GM23338 (cell line): ENCODE results near the gene SIAH1. TPM values are rescaled to one million over a fixed set of nuclear protein-coding genes. Genes with fewer than 3 reads are reported as not detected.

ENCODE experiments used
- ATAC-seq: fragments of 200-7000 bp; cut with Tn5 transposase; 3 replicates; pipeline ENCODE4 v1.9.1; 2020
- DNase-seq: peaks from one replicate; pipeline ENCODE4 v3.0.0-alpha.2; 2015; ENCODE audit warnings: low spot score
- H2AFZ ChIP-seq: fragments of 200-600 bp; sonication (generic); 2 replicates; pipeline ENCODE4 v1.8.0; 2016; ENCODE audit warnings: antibody characterized with exemption, mild to moderate bottlenecking, moderate library complexity
- H3F3A ChIP-seq: fragments of 200-600 bp; sonication (generic); replicated peaks from 2 replicates; pipeline ENCODE4 v1.8.0; 2017; ENCODE audit warnings: antibody characterized with exemption, mixed run types, low read depth
- H3K27ac ChIP-seq: fragments of 200-600 bp; sonication (generic); 2 replicates; pipeline ENCODE4 v1.6.1; 2016; ENCODE audit warnings: low read depth
- H3K27me3 ChIP-seq: fragments of 200-600 bp; sonication (generic); 2 replicates; pipeline ENCODE4 v1.8.0; 2016; ENCODE audit warnings: mild to moderate bottlenecking, mixed run types, moderate library complexity; ENCODE audit not compliant: insufficient read depth
- H3K36me3 ChIP-seq: fragments of 200-600 bp; sonication (generic); 2 replicates; pipeline ENCODE4 v1.8.0; 2016; ENCODE audit warnings: mild to moderate bottlenecking; ENCODE audit not compliant: insufficient read depth
- H3K4me1 ChIP-seq: fragments of 200-600 bp; sonication (generic); 2 replicates; pipeline ENCODE4 v1.8.0; 2016; ENCODE audit warnings: mild to moderate bottlenecking, moderate library complexity; ENCODE audit not compliant: insufficient read depth
- H3K4me2 ChIP-seq: fragments of 200-600 bp; sonication (generic); 2 replicates; pipeline ENCODE4 v1.7.1; 2017; ENCODE audit warnings: mixed run types
- H3K4me3 ChIP-seq: fragments of 200-600 bp; sonication (generic); 2 replicates; pipeline ENCODE4 v1.6.1; 2016; ENCODE audit warnings: mixed run types
- H3K79me2 ChIP-seq: fragments of 200-600 bp; sonication (generic); replicated peaks from 2 replicates; pipeline ENCODE4 v1.8.0; 2017; ENCODE audit warnings: mild to moderate bottlenecking; ENCODE audit not compliant: insufficient read depth
- H3K9me2 ChIP-seq: fragments of 200-600 bp; sonication (generic); 2 replicates; pipeline ENCODE4 v1.8.0; 2017; ENCODE audit not compliant: insufficient read depth
- H4K20me1 ChIP-seq: fragments of 200-600 bp; sonication (generic); replicated peaks from 2 replicates; pipeline ENCODE4 v1.8.0; 2017; ENCODE audit warnings: mild to moderate bottlenecking; ENCODE audit not compliant: insufficient read depth
- H3K27ac Mint-ChIP-seq: 2 replicates; pipeline ENCODE4 v1.8.0; 2020; ENCODE audit warnings: inconsistent platforms, mild to moderate bottlenecking, moderate library complexity, mixed read lengths
- H3K27me3 Mint-ChIP-seq: 3 replicates; pipeline ENCODE4 v1.8.0; 2022; ENCODE audit warnings: low read depth, mild to moderate bottlenecking, moderate library complexity, mixed read lengths, inconsistent platforms; ENCODE audit not compliant: insufficient read depth, poor library complexity
- H3K36me3 Mint-ChIP-seq: 3 replicates; pipeline ENCODE4 v1.8.0; 2021; ENCODE audit warnings: low read depth, mild to moderate bottlenecking, inconsistent platforms, moderate library complexity, mixed read lengths
- H3K4me1 Mint-ChIP-seq: 3 replicates; pipeline ENCODE4 v1.8.0; 2020; ENCODE audit warnings: mild to moderate bottlenecking, inconsistent platforms, mixed read lengths
- H3K4me3 Mint-ChIP-seq: 3 replicates; pipeline ENCODE4 v1.8.0; 2021; ENCODE audit warnings: moderate library complexity, mild to moderate bottlenecking, inconsistent platforms, mixed read lengths
- H3K9me3 Mint-ChIP-seq: 3 replicates; pipeline ENCODE4 v1.8.0; 2020; ENCODE audit warnings: moderate library complexity, mild to moderate bottlenecking, inconsistent platforms, mixed read lengths
- CREB1 ChIP-seq: fragments of 250-450 bp; sonication (Bioruptor Pico); IDR thresholded peaks from 2 replicates; pipeline ENCODE4 v1.5.0; 2020; ENCODE audit warnings: low read depth, mild to moderate bottlenecking, moderate library complexity
- EZH2 ChIP-seq: fragments of 200-600 bp; sonication (generic); IDR thresholded peaks from one replicate; pipeline ENCODE4 v1.8.0; 2017; ENCODE audit warnings: antibody characterized with exemption, mild to moderate bottlenecking, low read depth; ENCODE audit not compliant: unreplicated experiment
- EZH2phosphoT487 ChIP-seq: fragments of 200-600 bp; sonication (generic); IDR thresholded peaks from one replicate; pipeline ENCODE4 v1.8.1; 2018; ENCODE audit warnings: antibody characterized with exemption; ENCODE audit not compliant: unreplicated experiment
- JUNB ChIP-seq: IDR thresholded peaks from one replicate; pipeline ENCODE4 v1.6.1; 2016; ENCODE audit warnings: antibody characterized with exemption; ENCODE audit not compliant: unreplicated experiment
- NANOG ChIP-seq: IDR thresholded peaks from 2 replicates; pipeline ENCODE4 v1.6.1; 2016; ENCODE audit warnings: antibody characterized with exemption, borderline replicate concordance
- POLR2AphosphoS5 ChIP-seq: IDR thresholded peaks from 2 replicates; pipeline ENCODE4 v1.6.1; 2016; ENCODE audit warnings: antibody characterized with exemption, low read depth
- REST ChIP-seq: IDR thresholded peaks from one replicate; pipeline ENCODE4 v1.6.1; 2018; ENCODE audit warnings: antibody characterized with exemption; ENCODE audit not compliant: unreplicated experiment
- STAT1 ChIP-seq: IDR thresholded peaks from one replicate; pipeline ENCODE4 v1.6.1; 2016; ENCODE audit warnings: antibody characterized with exemption; ENCODE audit not compliant: unreplicated experiment
- ZNF114 ChIP-seq: fragments of 250-450 bp; sonication (Bioruptor Pico); IDR thresholded peaks from 2 replicates; pipeline ENCODE4 v1.5.0; 2020; ENCODE audit warnings: mild to moderate bottlenecking, moderate library complexity
- ZNF331 ChIP-seq: fragments of 250-450 bp; sonication (Bioruptor Pico); IDR thresholded peaks from 2 replicates; pipeline ENCODE4 v1.5.0; 2020; ENCODE audit warnings: low read depth, mild to moderate bottlenecking, moderate library complexity
- polyA plus RNA-seq: library from polyadenylated mRNA; unstranded; fragments of >200 nt; fragmentation: Nextera tagmentation; extraction: Ambion mirVana; gene quantifications from 2 replicates; pipeline ENCODE4 v1.2.1, GENCODE V29; 2016
- total RNA-seq: library from RNA; depleted of rRNA; stranded (reverse); fragments of >200 nt; shearing (Covaris generic); gene quantifications from 2 replicates; pipeline ENCODE4 v1.2.3, GENCODE V29; 2014
- TF ChIP-seq, protein P1 (sequence below): fragments of 250-450 bp; sonication (Bioruptor Pico); IDR thresholded peaks from 2 replicates; pipeline ENCODE4 v1.5.0; 2020; ENCODE audit warnings: mild to moderate bottlenecking, moderate library complexity
- TF ChIP-seq, protein P2 (sequence below), 2 experiments: fragments of 200-600 bp in 1 of 2; sonication (generic) in 1 of 2; conservative IDR thresholded peaks; 2 replicates each; pipeline versions ENCODE4 v1.5.1 to v1.6.1; 2016 to 2017; ENCODE audit warnings: antibody characterized with exemption in 2 of 2, low read depth in 2 of 2, mild to moderate bottlenecking in 2 of 2, moderate library complexity in 1 of 2
- TF ChIP-seq, protein P3 (sequence below): IDR thresholded peaks from 2 replicates; pipeline ENCODE4 v1.6.1; 2016; ENCODE audit warnings: antibody characterized with exemption

Gene SIAH1
- total and polyA plus RNA-seq, 2 experiments from 2014 or later, result 42.0 to 52.7 TPM

- H3K4me2 ChIP-seq, result no peak overlapping the region
- peaks cover 7% of the 10 kb centered on the region for H3K27me3 Mint-ChIP-seq
- H3K4me3 Mint-ChIP-seq, result no peak overlapping the region
These were observed 36.5 kb upstream of the SIAH1 start for GRCh38 chr16:48421741-48422140.

More at GRCh38 chr16:48421741-48422140, 36.5 kb upstream of the SIAH1 start:
- Mint-ChIP-seq H3K27ac (no peak overlapping the region), H3K36me3 (0 out of 3 replicates have a peak, but pooled peaks cover 3% of the 10 kb centered on the region), H3K4me1 (no peaks in the 10 kb centered on the region), H3K9me3 (peaks cover 5% of the 10 kb centered on the region)
- no peak overlapping the region for H3K4me3 ChIP-seq
- no peak overlapping the region for H3K27ac ChIP-seq
- ATAC-seq, result no peak
- no peaks in the 10 kb centered on the region for H3K4me1 ChIP-seq
- no peaks in the 10 kb centered on the region for H3F3A ChIP-seq
- no peaks in the 10 kb centered on the region for H4K20me1 ChIP-seq
- no peak overlapping the region for H2AFZ ChIP-seq
- no peak for TF ChIP-seq JUNB
- TF ChIP-seq REST, result no peak
- no peak for TF ChIP-seq EZH2phosphoT487
- TF ChIP-seq, protein P1, sequence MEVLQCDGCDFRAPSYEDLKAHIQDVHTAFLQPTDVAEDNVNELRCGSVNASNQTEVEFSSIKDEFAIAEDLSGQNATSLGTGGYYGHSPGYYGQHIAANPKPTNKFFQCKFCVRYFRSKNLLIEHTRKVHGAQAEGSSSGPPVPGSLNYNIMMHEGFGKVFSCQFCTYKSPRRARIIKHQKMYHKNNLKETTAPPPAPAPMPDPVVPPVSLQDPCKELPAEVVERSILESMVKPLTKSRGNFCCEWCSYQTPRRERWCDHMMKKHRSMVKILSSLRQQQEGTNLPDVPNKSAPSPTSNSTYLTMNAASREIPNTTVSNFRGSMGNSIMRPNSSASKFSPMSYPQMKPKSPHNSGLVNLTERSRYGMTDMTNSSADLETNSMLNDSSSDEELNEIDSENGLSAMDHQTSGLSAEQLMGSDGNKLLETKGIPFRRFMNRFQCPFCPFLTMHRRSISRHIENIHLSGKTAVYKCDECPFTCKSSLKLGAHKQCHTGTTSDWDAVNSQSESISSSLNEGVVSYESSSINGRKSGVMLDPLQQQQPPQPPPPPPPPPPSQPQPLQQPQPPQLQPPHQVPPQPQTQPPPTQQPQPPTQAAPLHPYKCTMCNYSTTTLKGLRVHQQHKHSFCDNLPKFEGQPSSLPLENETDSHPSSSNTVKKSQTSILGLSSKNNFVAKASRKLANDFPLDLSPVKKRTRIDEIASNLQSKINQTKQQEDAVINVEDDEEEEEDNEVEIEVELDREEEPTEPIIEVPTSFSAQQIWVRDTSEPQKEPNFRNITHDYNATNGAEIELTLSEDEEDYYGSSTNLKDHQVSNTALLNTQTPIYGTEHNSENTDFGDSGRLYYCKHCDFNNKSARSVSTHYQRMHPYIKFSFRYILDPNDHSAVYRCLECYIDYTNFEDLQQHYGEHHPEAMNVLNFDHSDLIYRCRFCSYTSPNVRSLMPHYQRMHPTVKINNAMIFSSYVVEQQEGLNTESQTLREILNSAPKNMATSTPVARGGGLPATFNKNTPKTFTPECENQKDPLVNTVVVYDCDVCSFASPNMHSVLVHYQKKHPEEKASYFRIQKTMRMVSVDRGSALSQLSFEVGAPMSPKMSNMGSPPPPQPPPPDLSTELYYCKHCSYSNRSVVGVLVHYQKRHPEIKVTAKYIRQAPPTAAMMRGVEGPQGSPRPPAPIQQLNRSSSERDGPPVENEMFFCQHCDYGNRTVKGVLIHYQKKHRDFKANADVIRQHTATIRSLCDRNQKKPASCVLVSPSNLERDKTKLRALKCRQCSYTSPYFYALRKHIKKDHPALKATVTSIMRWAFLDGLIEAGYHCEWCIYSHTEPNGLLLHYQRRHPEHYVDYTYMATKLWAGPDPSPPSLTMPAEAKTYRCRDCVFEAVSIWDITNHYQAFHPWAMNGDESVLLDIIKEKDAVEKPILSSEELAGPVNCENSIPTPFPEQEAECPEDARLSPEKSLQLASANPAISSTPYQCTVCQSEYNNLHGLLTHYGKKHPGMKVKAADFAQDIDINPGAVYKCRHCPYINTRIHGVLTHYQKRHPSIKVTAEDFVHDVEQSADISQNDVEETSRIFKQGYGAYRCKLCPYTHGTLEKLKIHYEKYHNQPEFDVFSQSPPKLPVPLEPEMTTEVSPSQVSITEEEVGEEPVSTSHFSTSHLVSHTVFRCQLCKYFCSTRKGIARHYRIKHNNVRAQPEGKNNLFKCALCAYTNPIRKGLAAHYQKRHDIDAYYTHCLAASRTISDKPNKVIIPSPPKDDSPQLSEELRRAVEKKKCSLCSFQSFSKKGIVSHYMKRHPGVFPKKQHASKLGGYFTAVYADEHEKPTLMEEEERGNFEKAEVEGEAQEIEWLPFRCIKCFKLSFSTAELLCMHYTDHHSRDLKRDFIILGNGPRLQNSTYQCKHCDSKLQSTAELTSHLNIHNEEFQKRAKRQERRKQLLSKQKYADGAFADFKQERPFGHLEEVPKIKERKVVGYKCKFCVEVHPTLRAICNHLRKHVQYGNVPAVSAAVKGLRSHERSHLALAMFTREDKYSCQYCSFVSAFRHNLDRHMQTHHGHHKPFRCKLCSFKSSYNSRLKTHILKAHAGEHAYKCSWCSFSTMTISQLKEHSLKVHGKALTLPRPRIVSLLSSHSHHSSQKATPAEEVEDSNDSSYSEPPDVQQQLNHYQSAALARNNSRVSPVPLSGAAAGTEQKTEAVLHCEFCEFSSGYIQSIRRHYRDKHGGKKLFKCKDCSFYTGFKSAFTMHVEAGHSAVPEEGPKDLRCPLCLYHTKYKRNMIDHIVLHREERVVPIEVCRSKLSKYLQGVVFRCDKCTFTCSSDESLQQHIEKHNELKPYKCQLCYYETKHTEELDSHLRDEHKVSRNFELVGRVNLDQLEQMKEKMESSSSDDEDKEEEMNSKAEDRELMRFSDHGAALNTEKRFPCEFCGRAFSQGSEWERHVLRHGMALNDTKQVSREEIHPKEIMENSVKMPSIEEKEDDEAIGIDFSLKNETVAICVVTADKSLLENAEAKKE (CRISPR knock-in tag), result no peak
- TF ChIP-seq ZNF331 (CRISPR knock-in tag), result no peak
- no peak for TF ChIP-seq POLR2AphosphoS5
- no peak for TF ChIP-seq NANOG
- TF ChIP-seq STAT1, result no peak
- no peak for TF ChIP-seq CREB1 (CRISPR knock-in tag)
- TF ChIP-seq ZNF114, result no peak
- TF ChIP-seq, protein P2, sequence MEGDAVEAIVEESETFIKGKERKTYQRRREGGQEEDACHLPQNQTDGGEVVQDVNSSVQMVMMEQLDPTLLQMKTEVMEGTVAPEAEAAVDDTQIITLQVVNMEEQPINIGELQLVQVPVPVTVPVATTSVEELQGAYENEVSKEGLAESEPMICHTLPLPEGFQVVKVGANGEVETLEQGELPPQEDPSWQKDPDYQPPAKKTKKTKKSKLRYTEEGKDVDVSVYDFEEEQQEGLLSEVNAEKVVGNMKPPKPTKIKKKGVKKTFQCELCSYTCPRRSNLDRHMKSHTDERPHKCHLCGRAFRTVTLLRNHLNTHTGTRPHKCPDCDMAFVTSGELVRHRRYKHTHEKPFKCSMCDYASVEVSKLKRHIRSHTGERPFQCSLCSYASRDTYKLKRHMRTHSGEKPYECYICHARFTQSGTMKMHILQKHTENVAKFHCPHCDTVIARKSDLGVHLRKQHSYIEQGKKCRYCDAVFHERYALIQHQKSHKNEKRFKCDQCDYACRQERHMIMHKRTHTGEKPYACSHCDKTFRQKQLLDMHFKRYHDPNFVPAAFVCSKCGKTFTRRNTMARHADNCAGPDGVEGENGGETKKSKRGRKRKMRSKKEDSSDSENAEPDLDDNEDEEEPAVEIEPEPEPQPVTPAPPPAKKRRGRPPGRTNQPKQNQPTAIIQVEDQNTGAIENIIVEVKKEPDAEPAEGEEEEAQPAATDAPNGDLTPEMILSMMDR (conservative IDR thresholded peaks at IDR 0.05; ENCODE audit: low read depth in 2 of 2), result no peak
- TF ChIP-seq, protein P3, sequence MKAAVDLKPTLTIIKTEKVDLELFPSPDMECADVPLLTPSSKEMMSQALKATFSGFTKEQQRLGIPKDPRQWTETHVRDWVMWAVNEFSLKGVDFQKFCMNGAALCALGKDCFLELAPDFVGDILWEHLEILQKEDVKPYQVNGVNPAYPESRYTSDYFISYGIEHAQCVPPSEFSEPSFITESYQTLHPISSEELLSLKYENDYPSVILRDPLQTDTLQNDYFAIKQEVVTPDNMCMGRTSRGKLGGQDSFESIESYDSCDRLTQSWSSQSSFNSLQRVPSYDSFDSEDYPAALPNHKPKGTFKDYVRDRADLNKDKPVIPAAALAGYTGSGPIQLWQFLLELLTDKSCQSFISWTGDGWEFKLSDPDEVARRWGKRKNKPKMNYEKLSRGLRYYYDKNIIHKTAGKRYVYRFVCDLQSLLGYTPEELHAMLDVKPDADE, result no peak
- TF ChIP-seq EZH2, result no peak
- H3K36me3 ChIP-seq, result no peaks in the 10 kb centered on the region
- H3K9me2 ChIP-seq, result no peaks in the 10 kb centered on the region
- H3K79me2 ChIP-seq, result no peaks in the 10 kb centered on the region
- no peak for DNase-seq
- H3K27me3 ChIP-seq, result no peaks in the 10 kb centered on the region
